Astrocyte (in vitro differentiated cells and primary cell): ENCODE data around the gene C6orf136. TPM values are rescaled to one million over a fixed set of nuclear protein-coding genes. Genes with fewer than 3 reads are reported as not detected.
A peak's percentile ranks its signal among the peaks of the same experiment; 100 is the strongest.

ENCODE experiments used
- DNase-seq: peaks from one replicate; pipeline ENCODE4 v3.0.0-alpha.2; 2010; ENCODE audit warnings: low read depth
- FAIRE-seq: peaks from 2 replicates; lab custom pipeline; 2011; peaks lifted over from hg19 to GRCh38; lab: Jason Lieb, UNC
- H2AFZ ChIP-seq: 2 replicates; pipeline ENCODE4 v1.6.0; 2012; ENCODE audit warnings: low read depth, low read length, inconsistent platforms
- H3K27ac ChIP-seq: 2 replicates; pipeline ENCODE4 v1.5.1; 2011; ENCODE audit warnings: low read depth, low read length, inconsistent platforms
- H3K27me3 ChIP-seq: 2 replicates; pipeline ENCODE4 v1.6.0; 2011; ENCODE audit warnings: low read length, inconsistent platforms; ENCODE audit not compliant: insufficient read depth
- H3K36me3 ChIP-seq: 2 replicates; pipeline ENCODE4 v1.5.1; 2011; ENCODE audit warnings: low read length, inconsistent platforms; ENCODE audit not compliant: insufficient read depth
- H3K4me1 ChIP-seq: 2 replicates; pipeline ENCODE4 v1.5.1; 2011; ENCODE audit warnings: low read length, inconsistent platforms; ENCODE audit not compliant: insufficient read depth
- H3K4me2 ChIP-seq: 2 replicates; pipeline ENCODE4 v1.6.0; 2012; ENCODE audit warnings: low read length, inconsistent platforms
- H3K4me3 ChIP-seq: 2 replicates; pipeline ENCODE4 v1.5.1; 2011; ENCODE audit warnings: low read depth, mild to moderate bottlenecking, low read length, inconsistent platforms; ENCODE audit not compliant: insufficient read depth
- H3K79me2 ChIP-seq: 2 replicates; pipeline ENCODE4 v1.6.0; 2012; ENCODE audit warnings: mild to moderate bottlenecking, low read length, inconsistent platforms; ENCODE audit not compliant: insufficient read depth
- H3K9ac ChIP-seq: 2 replicates; pipeline ENCODE4 v1.6.0; 2012; ENCODE audit warnings: mild to moderate bottlenecking, low read length, inconsistent platforms
- H3K9me3 ChIP-seq: 2 replicates; pipeline ENCODE4 v1.5.1; 2012; ENCODE audit warnings: low read depth, mild to moderate bottlenecking, low read length, inconsistent platforms; ENCODE audit not compliant: insufficient read depth
- H4K20me1 ChIP-seq: 2 replicates; pipeline ENCODE4 v1.6.0; 2012; ENCODE audit warnings: low read length, inconsistent platforms; ENCODE audit not compliant: insufficient read depth
- H3K27ac Mint-ChIP-seq: one replicate; pipeline ENCODE4 v1.8.0; 2021; ENCODE audit warnings: mild to moderate bottlenecking, mixed read lengths; ENCODE audit not compliant: unreplicated experiment
- H3K27me3 Mint-ChIP-seq: one replicate; pipeline ENCODE4 v1.8.0; 2021; ENCODE audit warnings: low read depth, mixed read lengths; ENCODE audit not compliant: unreplicated experiment
- H3K36me3 Mint-ChIP-seq: one replicate; pipeline ENCODE4 v1.8.0; 2021; ENCODE audit warnings: low read depth, mixed read lengths; ENCODE audit not compliant: unreplicated experiment
- H3K4me1 Mint-ChIP-seq: one replicate; pipeline ENCODE4 v1.8.0; 2021; ENCODE audit warnings: low read depth, mixed read lengths; ENCODE audit not compliant: unreplicated experiment
- H3K4me3 Mint-ChIP-seq: one replicate; pipeline ENCODE4 v1.8.0; 2021; ENCODE audit warnings: mild to moderate bottlenecking, moderate library complexity, mixed read lengths; ENCODE audit not compliant: unreplicated experiment
- H3K9me3 Mint-ChIP-seq: one replicate; pipeline ENCODE4 v1.8.0; 2021; ENCODE audit warnings: mild to moderate bottlenecking, mixed read lengths; ENCODE audit not compliant: unreplicated experiment
- EZH2 ChIP-seq: IDR thresholded peaks from 2 replicates; pipeline ENCODE4 v1.6.1; 2012; ENCODE audit warnings: mild to moderate bottlenecking, low read length, inconsistent platforms; ENCODE audit not compliant: insufficient read depth
- total RNA-seq: library from RNA; stranded (reverse); gene quantifications from 2 replicates; pipeline ENCODE4 v1.2.1, GENCODE V29; 2021
- TF ChIP-seq, protein P1 (sequence below): IDR thresholded peaks from 2 replicates; pipeline ENCODE4 v1.5.1; 2011; ENCODE audit warnings: low read depth, mild to moderate bottlenecking, inconsistent platforms, low read length, moderate library complexity; ENCODE audit not compliant: insufficient read depth

The C6orf136 gene
- total RNA-seq, 1 donor from 2014 or later = 12.7 TPM

- Histone ChIP-seq H3K36me3 (peaks cover 37% of the 10 kb centered on the region), H3K9ac (peak overlapping the region; percentile 98), H3K4me1 (peaks cover 33% of the 10 kb centered on the region), H3K27ac (peak overlapping the region; percentile 8), H2AFZ (no peak overlapping the region), H3K4me2 (peak overlapping the region; percentile 100), H3K79me2 (peaks cover 82% of the 10 kb centered on the region), H3K27me3 (no peaks in the 10 kb centered on the region), H3K9me3 (no peaks in the 10 kb centered on the region), H4K20me1 (peaks cover 87% of the 10 kb centered on the region), H3K4me3 (peak overlapping the region; percentile 41)
- Mint-ChIP-seq H3K27me3 (no peaks in the 10 kb centered on the region), H3K4me3 (peak overlapping the region; percentile 98), H3K4me1 (peaks cover 23% of the 10 kb centered on the region), H3K27ac (peak overlapping the region; percentile 7), H3K36me3 (peaks cover 28% of the 10 kb centered on the region), H3K9me3 (no peaks in the 10 kb centered on the region)
- DNase-seq (no peak), FAIRE-seq (no peak)
- no peak for TF ChIP-seq EZH2
- TF ChIP-seq, protein P1, sequence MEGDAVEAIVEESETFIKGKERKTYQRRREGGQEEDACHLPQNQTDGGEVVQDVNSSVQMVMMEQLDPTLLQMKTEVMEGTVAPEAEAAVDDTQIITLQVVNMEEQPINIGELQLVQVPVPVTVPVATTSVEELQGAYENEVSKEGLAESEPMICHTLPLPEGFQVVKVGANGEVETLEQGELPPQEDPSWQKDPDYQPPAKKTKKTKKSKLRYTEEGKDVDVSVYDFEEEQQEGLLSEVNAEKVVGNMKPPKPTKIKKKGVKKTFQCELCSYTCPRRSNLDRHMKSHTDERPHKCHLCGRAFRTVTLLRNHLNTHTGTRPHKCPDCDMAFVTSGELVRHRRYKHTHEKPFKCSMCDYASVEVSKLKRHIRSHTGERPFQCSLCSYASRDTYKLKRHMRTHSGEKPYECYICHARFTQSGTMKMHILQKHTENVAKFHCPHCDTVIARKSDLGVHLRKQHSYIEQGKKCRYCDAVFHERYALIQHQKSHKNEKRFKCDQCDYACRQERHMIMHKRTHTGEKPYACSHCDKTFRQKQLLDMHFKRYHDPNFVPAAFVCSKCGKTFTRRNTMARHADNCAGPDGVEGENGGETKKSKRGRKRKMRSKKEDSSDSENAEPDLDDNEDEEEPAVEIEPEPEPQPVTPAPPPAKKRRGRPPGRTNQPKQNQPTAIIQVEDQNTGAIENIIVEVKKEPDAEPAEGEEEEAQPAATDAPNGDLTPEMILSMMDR = no peak
These were observed 33.0 kb downstream of the C6orf136 start for GRCh38 chr6:30679765-30680535.

DNA sequence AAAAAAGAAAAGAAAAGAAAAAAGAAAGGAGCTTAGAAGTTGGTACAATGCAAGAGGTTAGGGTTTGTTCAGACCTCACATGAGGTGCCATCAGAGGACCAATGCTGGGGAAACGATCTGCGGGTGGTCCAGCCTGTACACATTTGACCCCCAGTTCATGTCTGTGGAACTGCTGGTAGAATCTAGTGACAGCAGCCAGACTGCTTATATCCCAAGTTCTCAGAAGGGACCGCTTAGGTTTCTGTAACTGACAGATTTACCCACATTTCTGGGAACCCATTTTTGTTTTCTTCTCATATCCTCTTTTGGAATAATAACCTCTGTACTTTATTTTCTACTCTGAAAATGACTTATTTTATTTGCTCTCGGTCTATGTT is 34.8 kb downstream of the C6orf136 start:
- no peak for FAIRE-seq

More for the DNA sequence above, 34.8 kb downstream of the C6orf136 start:
- Histone ChIP-seq H3K9me3 (no peaks in the 10 kb centered on the region), H3K36me3 (peaks cover 26% of the 10 kb centered on the region), H3K4me1 (peaks cover 40% of the 10 kb centered on the region), H4K20me1 (peaks cover 91% of the 10 kb centered on the region), H2AFZ (no peak overlapping the region), H3K27ac (peak overlapping the region; percentile 81), H3K4me2 (peak overlapping the region; percentile 100), H3K27me3 (no peaks in the 10 kb centered on the region), H3K9ac (peak overlapping the region; percentile 98), H3K4me3 (peak overlapping the region; percentile 87), H3K79me2 (peaks cover 96% of the 10 kb centered on the region)
- H3K27me3 Mint-ChIP-seq = no peaks in the 10 kb centered on the region
- DNase-seq = no peak
- H3K36me3 Mint-ChIP-seq = peaks cover 24% of the 10 kb centered on the region
- H3K27ac Mint-ChIP-seq = peak overlapping the region; percentile 99
- H3K4me1 Mint-ChIP-seq = peaks cover 23% of the 10 kb centered on the region
- TF ChIP-seq, protein P1 = no peak
- no peak for TF ChIP-seq EZH2
- no peaks in the 10 kb centered on the region for H3K9me3 Mint-ChIP-seq
- H3K4me3 Mint-ChIP-seq = peak overlapping the region; percentile 98
